HepG2 (cell line): ENCODE data around the gene NOP9. TPM values are rescaled to one million over a fixed set of nuclear protein-coding genes. Genes with fewer than 3 reads are reported as not detected.

ENCODE experiments used
- AGO1 ChIP-seq: fragments of 200-400 bp; formaldehyde crosslinking; IDR thresholded peaks from 2 replicates; pipeline ENCODE4 v1.6.1; 2017; ENCODE audit warnings: mild to moderate bottlenecking, low read depth, low read length, moderate library complexity; ENCODE audit not compliant: poor library complexity, severe bottlenecking
- ATF5 ChIP-seq: sonication (generic); formaldehyde crosslinking; IDR thresholded peaks from 2 replicates; pipeline ENCODE4 v1.4.0; 2020; ENCODE audit warnings: mild to moderate bottlenecking, low read depth, missing genetic modification reagents
- CHD4 ChIP-seq: fragments of 200-600 bp; sonication (generic); IDR thresholded peaks from 2 replicates; pipeline ENCODE4 v1.7.0; 2017; ENCODE audit warnings: mild to moderate bottlenecking, low read length, borderline replicate concordance
- ELF4 ChIP-seq: sonication (generic); formaldehyde crosslinking; IDR thresholded peaks from 2 replicates; pipeline ENCODE4 v1.5.0; 2020; ENCODE audit warnings: missing genetic modification reagents, mild to moderate bottlenecking, moderate library complexity, borderline replicate concordance
- FOSL2 ChIP-seq: sonication (generic); formaldehyde crosslinking; IDR thresholded peaks from 2 replicates; pipeline ENCODE4 v1.4.0; 2020; ENCODE audit warnings: missing genetic modification reagents
- FOXP1 ChIP-seq, 2 experiments: fragments of 450-650 bp in 1 of 2; IDR thresholded peaks; 2 replicates each; pipeline ENCODE4 v1.6.1; 2017 to 2018; ENCODE audit warnings: antibody characterized with exemption in 1 of 2
- GATA4 ChIP-seq: sonication (generic); IDR thresholded peaks from 2 replicates; pipeline ENCODE4 v1.6.1; 2016; ENCODE audit warnings: antibody characterized with exemption, low read depth, borderline replicate concordance
- GATAD2A ChIP-seq: IDR thresholded peaks from 2 replicates; pipeline ENCODE4 v1.6.1; 2016
- HCFC1 ChIP-seq: fragments of 150-350 bp; IDR thresholded peaks from 2 replicates; pipeline ENCODE4 v1.6.1; 2014; ENCODE audit warnings: low read depth, low read length
- HDAC6 ChIP-seq: fragments of 200-600 bp; sonication (generic); IDR thresholded peaks from 2 replicates; pipeline ENCODE4 v1.7.0; 2017; ENCODE audit warnings: mild to moderate bottlenecking, antibody characterized with exemption, low read length, low read depth
- IRF2 ChIP-seq: IDR thresholded peaks from 2 replicates; pipeline ENCODE4 v1.6.1; 2018; ENCODE audit warnings: missing genetic modification reagents, missing compliant biosample characterization
- JARID2 ChIP-seq: sonication (generic); formaldehyde crosslinking; IDR thresholded peaks from 2 replicates; pipeline ENCODE4 v1.8.1; 2023; ENCODE audit warnings: missing genetic modification reagents, inconsistent platforms; ENCODE audit not compliant: insufficient replicate concordance
- MTF1 ChIP-seq: sonication (generic); formaldehyde crosslinking; IDR thresholded peaks from 2 replicates; pipeline ENCODE4 v1.5.0; 2020; ENCODE audit warnings: missing genetic modification reagents
- MXI1 ChIP-seq: IDR thresholded peaks from 3 replicates; pipeline ENCODE4 v1.6.1; 2012; ENCODE audit warnings: low read depth, low read length, inconsistent platforms, borderline replicate concordance
- NFE2L1 ChIP-seq: sonication (generic); formaldehyde crosslinking; IDR thresholded peaks from 2 replicates; pipeline ENCODE4 v1.4.0; 2020; ENCODE audit warnings: missing genetic modification reagents, mild to moderate bottlenecking, borderline replicate concordance
- NR2F2 ChIP-seq: IDR thresholded peaks from 2 replicates; pipeline ENCODE4 v1.6.1; 2012; ENCODE audit warnings: low read depth, inconsistent platforms, borderline replicate concordance
- ZBTB42 ChIP-seq: sonication (generic); formaldehyde crosslinking; IDR thresholded peaks from 2 replicates; pipeline ENCODE4 v1.5.0; 2020; ENCODE audit warnings: mild to moderate bottlenecking, missing genetic modification reagents
- ZFP82 ChIP-seq: sonication (generic); formaldehyde crosslinking; IDR thresholded peaks from 2 replicates; pipeline ENCODE4 v1.5.1; 2020; ENCODE audit warnings: mild to moderate bottlenecking, missing genetic modification reagents, borderline replicate concordance
- ZHX2 ChIP-seq, 2 experiments: sonication (generic) in 1 of 2; formaldehyde crosslinking in 1 of 2; IDR thresholded peaks; 2 replicates each; pipeline versions ENCODE4 v1.6.1 to v1.9.0; 2014 to 2022; ENCODE audit warnings: antibody characterized with exemption in 1 of 2, borderline replicate concordance in 1 of 2, inconsistent platforms in 1 of 2, low read depth in 1 of 2, missing genetic modification reagents in 1 of 2
- ZKSCAN1 ChIP-seq: fragments of 150-350 bp; IDR thresholded peaks from 2 replicates; pipeline ENCODE4 v1.6.1; 2014; ENCODE audit warnings: low read length
- ZNF101 ChIP-seq: sonication (generic); formaldehyde crosslinking; IDR thresholded peaks from 2 replicates; pipeline ENCODE4 v1.4.0; 2020; ENCODE audit warnings: mild to moderate bottlenecking, low read depth, missing genetic modification reagents, borderline replicate concordance
- ZNF432 ChIP-seq: sonication (generic); formaldehyde crosslinking; IDR thresholded peaks from 2 replicates; pipeline ENCODE4 v1.5.0; 2020; ENCODE audit warnings: missing genetic modification reagents, mild to moderate bottlenecking, borderline replicate concordance
- ZNF7 ChIP-seq: IDR thresholded peaks from 2 replicates; pipeline ENCODE4 v1.6.1; 2016; ENCODE audit warnings: missing biosample characterization, missing genetic modification reagents
- ZNF709 ChIP-seq: sonication (generic); formaldehyde crosslinking; IDR thresholded peaks from 2 replicates; pipeline ENCODE4 v1.5.0; 2020; ENCODE audit warnings: mild to moderate bottlenecking, missing genetic modification reagents
- ZNF850 ChIP-seq: sonication (generic); formaldehyde crosslinking; conservative IDR thresholded peaks from 2 replicates; pipeline ENCODE4 v1.9.0; 2021; ENCODE audit warnings: mild to moderate bottlenecking, missing genetic modification reagents
- ZNF879 ChIP-seq: sonication (generic); formaldehyde crosslinking; IDR thresholded peaks from 2 replicates; pipeline ENCODE4 v1.8.1; 2023; ENCODE audit warnings: missing genetic modification reagents
- ZSCAN9 ChIP-seq: IDR thresholded peaks from 2 replicates; pipeline ENCODE4 v1.6.1; 2016; ENCODE audit warnings: borderline replicate concordance
- polyA plus RNA-seq, 8 experiments: library from polyadenylated mRNA; depleted of rRNA in 3 of 8; stranded (reverse) in 7 of 8; unstranded in 1 of 8; fragments of >200 nt; fragmentation: Illumina TruSeq in 4 of 8; extraction: Trizol in 4 of 8; gene quantifications; 2 replicates each; pipeline versions ENCODE4 v1.2.1 to v1.2.3, GENCODE V29; 2011 to 2016; ENCODE audit warnings: low read depth in 4 of 8, missing spikeins in 1 of 8, mixed read lengths in 1 of 8; ENCODE audit not compliant: insufficient read depth in 1 of 8
- total RNA-seq, 5 experiments: library from RNA; depleted of rRNA; stranded (reverse); fragments of >200 nt; fragmentation: Illumina TruSeq; extraction: Trizol; gene quantifications; 2 replicates each; pipeline ENCODE4 v1.2.3, GENCODE V29; 2016; ENCODE audit warnings: low read depth in 1 of 5

Gene NOP9
- total and polyA plus RNA-seq, 2 of the 13 experiments (the other 11 are each of a cell fraction or from before 2014, with no cell fraction given): 24.5 to 61.6 TPM

GRCh38 chr14:24298892-24299254 is 777 bp upstream of the NOP9 start (continued):
- 0 out of 2 replicates have a peak, but pooled peaks have one; percentile 51 for TF ChIP-seq ZHX2 (IDR thresholded peaks at IDR 0.05; ENCODE audit: low read depth)
- no peak for TF ChIP-seq ZHX2 (CRISPR knock-in tag; IDR thresholded peaks at IDR 0.05; ENCODE audit: borderline replicate concordance)
- TF ChIP-seq IRF2 (CRISPR knock-in tag): no peak
- TF ChIP-seq ZSCAN9 (CRISPR knock-in tag): no peak
- TF ChIP-seq FOSL2: peak; percentile 81
- TF ChIP-seq HDAC6: 0 out of 2 replicates have a peak, but pooled peaks have one; percentile 14
- no peak for TF ChIP-seq CHD4
- TF ChIP-seq ZNF101: no peak
- TF ChIP-seq ATF5: peak; percentile 15; the same call in 1 of the 2 replicates
- no peak for TF ChIP-seq ZNF432 (CRISPR knock-in tag)
- peak; percentile 10; the same call in 1 of the 2 replicates for TF ChIP-seq HCFC1
- 0 out of 2 replicates have a peak, but pooled peaks have one; percentile 5 for TF ChIP-seq ZNF709
- TF ChIP-seq ZNF7 (CRISPR knock-in tag): peak; percentile 20; the same call in 1 of the 2 replicates
- TF ChIP-seq AGO1: no peak
- no peak for TF ChIP-seq GATA4
- TF ChIP-seq FOXP1 (IDR thresholded peaks at IDR 0.05): no peak
- no peak for TF ChIP-seq FOXP1 (CRISPR knock-in tag; IDR thresholded peaks at IDR 0.05)
- TF ChIP-seq ELF4 (CRISPR knock-in tag): no peak
- 0 out of 2 replicates have a peak, but pooled peaks have one; percentile 3 for TF ChIP-seq ZFP82 (CRISPR knock-in tag)
- TF ChIP-seq GATAD2A (CRISPR knock-in tag): no peak
- TF ChIP-seq NFE2L1 (CRISPR knock-in tag): no peak
- no peak for TF ChIP-seq MTF1 (CRISPR knock-in tag)
- TF ChIP-seq NR2F2: no peak
- 0 out of 2 replicates have a peak, but pooled peaks have one; percentile 12 for TF ChIP-seq ZNF850 (CRISPR knock-in tag)
- no peak for TF ChIP-seq ZBTB42
- TF ChIP-seq ZNF879 (CRISPR knock-in tag): no peak; the same call in 1 of the 2 replicates
- TF ChIP-seq ZKSCAN1: no peak
- TF ChIP-seq JARID2 (CRISPR knock-in tag): peak; percentile 9
- TF ChIP-seq MXI1: peak; percentile 42; the same call in 1 of the 3 replicates
